ENCODE results near the gene ACAD9. TPM values are rescaled to one million over a fixed set of nuclear protein-coding genes. Genes with fewer than 3 reads are reported as not detected.

The ACAD9 gene
- polyA plus RNA-seq, 3 donors, result 21.9 to 27.7 (median 25.6) TPM

- no peak for DNase-seq
- Histone ChIP-seq H3K4me2 (replicated peaks; ENCODE audit: extremely low read depth, low read length, poor library complexity, severe bottlenecking) (no peak overlapping the region), H3K36me3 (replicated peaks in 1 of 2; ENCODE audit: control insufficient read depth in 1 of 2, insufficient read depth in 2 of 2, low read length in 2 of 2) (no peaks in the 10 kb centered on the region), H3K27me3 (ENCODE audit: control insufficient read depth in 2 of 2, insufficient read depth in 2 of 2, low read length in 2 of 2) (no peaks in the 10 kb centered on the region), H3K27ac (ENCODE audit: low read depth in 1 of 2, low read length in 2 of 2) (peak overlapping the region in 1 of 2 donors; percentile 51), H3K9ac (ENCODE audit: insufficient read depth, low read length, poor library complexity, severe bottlenecking) (no peak overlapping the region), H2AFZ (ENCODE audit: insufficient read depth, low read depth, low read length, poor library complexity, severe bottlenecking) (peak overlapping the region; percentile 48), H3K79me2 (ENCODE audit: insufficient read depth, low read length) (no peaks in the 10 kb centered on the region), H3K4me3 (replicated peaks in 1 of 3; ENCODE audit: low read depth in 2 of 3, low read length in 3 of 3) (no peak overlapping the region), H3K4me1 (ENCODE audit: control insufficient read depth in 1 of 2, insufficient read depth in 2 of 2, low read length in 2 of 2) (peaks cover 67 to 76% of the 10 kb centered on the region in 2 donors), H4K20me1 (ENCODE audit: insufficient read depth, low read length) (no peaks in the 10 kb centered on the region), H3K9me3 (replicated peaks in 1 of 2; ENCODE audit: control insufficient read depth in 1 of 2, insufficient read depth in 1 of 2, low read length in 2 of 2) (peaks cover 0 to 21% of the 10 kb centered on the region in 2 donors)
- Mint-ChIP-seq H3K4me3 (no peak overlapping the region), H3K36me3 (peaks cover 4 to 7% of the 10 kb centered on the region in 2 donors), H3K4me1 (peaks cover 61% of the 10 kb centered on the region), H3K9me3 (peaks cover 8 to 24% (median 19%) of the 10 kb centered on the region in 7 donors), H3K27ac (peak overlapping the region in 3 of 7 donors; percentile 32 to 52 (median 35)), H3K27me3 (ENCODE audit: low read depth in 3 of 3) (peaks cover 0 to 3% (median 0%) of the 10 kb centered on the region in 3 donors)
- TF ChIP-seq CTCF (IDR thresholded peaks at IDR 0.05), result no peak
- WGBS (ENCODE audit: insufficient coverage), result 94% methylated on average over 6 of the region's 9 CpGs
- intact Hi-C loops (cut with micrococcal nuclease), result no loop called here
These were observed 28.9 kb upstream of the ACAD9 start for GRCh38 chr3:128850544-128850943.

- peaks cover 11 to 28% (median 21%) of the 10 kb centered on the region in 7 donors for H3K9me3 Mint-ChIP-seq
- no peak overlapping the region for H3K9ac ChIP-seq (ENCODE audit: insufficient read depth, low read length, poor library complexity, severe bottlenecking)
- no peak overlapping the region for H3K4me3 Mint-ChIP-seq
- H3K4me1 Mint-ChIP-seq, result peaks cover 63% of the 10 kb centered on the region
- intact Hi-C loops (cut with micrococcal nuclease), result no loop called here
- H3K36me3 ChIP-seq (replicated peaks in 1 of 2; ENCODE audit: control insufficient read depth in 1 of 2, insufficient read depth in 2 of 2, low read length in 2 of 2), result no peaks in the 10 kb centered on the region
- H3K36me3 Mint-ChIP-seq, result peaks cover 7 to 8% of the 10 kb centered on the region in 2 donors
- WGBS (ENCODE audit: insufficient coverage), result 79% methylated on average over 4 of the region's 4 CpGs
- no peak overlapping the region for H3K27ac ChIP-seq (ENCODE audit: low read depth in 1 of 2, low read length in 2 of 2)
- H3K4me3 ChIP-seq (replicated peaks in 1 of 3; ENCODE audit: low read depth in 2 of 3, low read length in 3 of 3), result no peak overlapping the region
- H3K27me3 ChIP-seq (ENCODE audit: control insufficient read depth in 2 of 2, insufficient read depth in 2 of 2, low read length in 2 of 2), result no peaks in the 10 kb centered on the region
- H3K4me2 ChIP-seq (replicated peaks; ENCODE audit: extremely low read depth, low read length, poor library complexity, severe bottlenecking), result no peak overlapping the region
- H3K27ac Mint-ChIP-seq, result no peak overlapping the region
- no peak for TF ChIP-seq CTCF (IDR thresholded peaks at IDR 0.05)
- H3K9me3 ChIP-seq (replicated peaks in 1 of 2; ENCODE audit: control insufficient read depth in 1 of 2, insufficient read depth in 1 of 2, low read length in 2 of 2), result peaks cover 0 to 31% of the 10 kb centered on the region in 2 donors
- DNase-seq, result no peak
- no peak overlapping the region for H2AFZ ChIP-seq (ENCODE audit: insufficient read depth, low read depth, low read length, poor library complexity, severe bottlenecking)
- no peaks in the 10 kb centered on the region for H3K79me2 ChIP-seq (ENCODE audit: insufficient read depth, low read length)
- H4K20me1 ChIP-seq (ENCODE audit: insufficient read depth, low read length), result no peaks in the 10 kb centered on the region
- peaks cover 67 to 76% of the 10 kb centered on the region in 2 donors for H3K4me1 ChIP-seq (ENCODE audit: control insufficient read depth in 1 of 2, insufficient read depth in 2 of 2, low read length in 2 of 2)
- H3K27me3 Mint-ChIP-seq (ENCODE audit: low read depth in 3 of 3), result peaks cover 0 to 3% (median 0%) of the 10 kb centered on the region in 3 donors
These were observed 27.8 kb upstream of the ACAD9 start for GRCh38 chr3:128851601-128852000.
